ENCODE data around the gene HSD17B2.
"Not testable (repeated sequence)": the region's sequence is repeated elsewhere in the genome, so short reads cannot be mapped to it uniquely, and the experiment has no call there.

The HSD17B2 gene

GRCh38 chr16:82133798-82134197, 98.7 kb downstream of the HSD17B2 start:
- no peak for TF ChIP-seq CTCF (IDR thresholded peaks at IDR 0.05; ENCODE audit: insufficient read depth, low read depth, low read length, missing control alignments)
- H3K4me3 ChIP-seq (ENCODE audit: low read length), result no peak overlapping the region
- DNase-seq (ENCODE audit: low read depth), result no peak

GRCh38 chr16:82134846-82135245, 99.8 kb downstream of the HSD17B2 start:
- no peak overlapping the region for H3K4me3 ChIP-seq (ENCODE audit: low read length)
- no peak for TF ChIP-seq CTCF (IDR thresholded peaks at IDR 0.05; ENCODE audit: insufficient read depth, low read depth, low read length, missing control alignments)
- no peak for DNase-seq (ENCODE audit: low read depth)

- TF ChIP-seq CTCF (IDR thresholded peaks at IDR 0.05; ENCODE audit: insufficient read depth, low read depth, low read length, missing control alignments), result no peak
- no peak for DNase-seq (ENCODE audit: low read depth)
- H3K4me3 ChIP-seq (ENCODE audit: low read length), result no peak overlapping the region
Observed at GRCh38 chr16:82135844-82136243, 100.8 kb downstream of the HSD17B2 start.

GRCh38 chr16:82136956-82137821, 102.1 kb downstream of the HSD17B2 start:
- H3K4me3 ChIP-seq (ENCODE audit: low read length), result no peak overlapping the region
- DNase-seq (ENCODE audit: low read depth), result no peak
- TF ChIP-seq CTCF (IDR thresholded peaks at IDR 0.05; ENCODE audit: insufficient read depth, low read depth, low read length, missing control alignments), result no peak

GRCh38 chr16:82137822-82138167, 102.7 kb downstream of the HSD17B2 start:
- TF ChIP-seq CTCF (IDR thresholded peaks at IDR 0.05; ENCODE audit: insufficient read depth, low read depth, low read length, missing control alignments), result no peak
- DNase-seq (ENCODE audit: low read depth), result no peak
- no peak overlapping the region for H3K4me3 ChIP-seq (ENCODE audit: low read length)

GRCh38 chr16:82138478-82139285, 103.6 kb downstream of the HSD17B2 start:
- no peak overlapping the region for H3K4me3 ChIP-seq (ENCODE audit: low read length)
- no peak for TF ChIP-seq CTCF (IDR thresholded peaks at IDR 0.05; ENCODE audit: insufficient read depth, low read depth, low read length, missing control alignments)
- DNase-seq (ENCODE audit: low read depth), result no peak

GRCh38 chr16:82139286-82139571, 104.2 kb downstream of the HSD17B2 start:
- H3K4me3 ChIP-seq (ENCODE audit: low read length); DNase-seq (ENCODE audit: low read depth): not testable (repeated sequence)

Data from epithelial cell of esophagus (primary cell).